ENCODE measurements around the gene ADAD2.
"Not testable (repeated sequence)": the region's sequence is repeated elsewhere in the genome, so short reads cannot be mapped to it uniquely, and the experiment has no call there.

Gene ADAD2

GRCh38 chr16:84215531-84215930, 24.6 kb downstream of the ADAD2 start:
- H3K9me3 ChIP-seq (ENCODE audit: insufficient read depth, low read length), result no peaks in the 10 kb centered on the region
- no peak for TF ChIP-seq YY1 (IDR thresholded peaks at IDR 0.05; ENCODE audit: insufficient read depth, insufficient read length)
- no peak for TF ChIP-seq ZNF274 (IDR thresholded peaks at IDR 0.05; ENCODE audit: low read depth, low read length)
- no peak for TF ChIP-seq SUZ12 (IDR thresholded peaks at IDR 0.05; ENCODE audit: extremely low read depth, insufficient read depth, insufficient read length)
- H3K4me1 ChIP-seq (ENCODE audit: insufficient read depth, insufficient read length), result peaks cover 3% of the 10 kb centered on the region
- no peak overlapping the region for H3K4me3 ChIP-seq (ENCODE audit: insufficient read length, low read depth)
- H3K27me3 ChIP-seq (ENCODE audit: insufficient read depth, insufficient read length), result no peaks in the 10 kb centered on the region
- no peak overlapping the region for H3K9ac ChIP-seq (ENCODE audit: insufficient read length, low read depth)
- H3K36me3 ChIP-seq (ENCODE audit: insufficient read depth, insufficient read length, low read length), result no peaks in the 10 kb centered on the region
- no peak for DNase-seq (ENCODE audit: low read depth, low spot score)

- H3K27me3 ChIP-seq (ENCODE audit: insufficient read depth, insufficient read length); H3K36me3 ChIP-seq (ENCODE audit: insufficient read depth, insufficient read length, low read length); H3K9ac ChIP-seq (ENCODE audit: insufficient read length, low read depth); H3K9me3 ChIP-seq (ENCODE audit: insufficient read depth, low read length); H3K4me3 ChIP-seq (ENCODE audit: insufficient read length, low read depth); DNase-seq (ENCODE audit: low read depth, low spot score); H3K4me1 ChIP-seq (ENCODE audit: insufficient read depth, insufficient read length): not testable (repeated sequence)
These were observed 25.2 kb downstream of the ADAD2 start for GRCh38 chr16:84216144-84216543.

- H3K9ac ChIP-seq (ENCODE audit: insufficient read length, low read depth), result no peak overlapping the region
- no peak for TF ChIP-seq ZNF274 (IDR thresholded peaks at IDR 0.05; ENCODE audit: low read depth, low read length)
- TF ChIP-seq SUZ12 (IDR thresholded peaks at IDR 0.05; ENCODE audit: extremely low read depth, insufficient read depth, insufficient read length), result no peak
- no peak for TF ChIP-seq YY1 (IDR thresholded peaks at IDR 0.05; ENCODE audit: insufficient read depth, insufficient read length)
- no peak for DNase-seq (ENCODE audit: low read depth, low spot score)
These were observed 27.3 kb downstream of the ADAD2 start for GRCh38 chr16:84218176-84218823.

GRCh38 chr16:84218956-84219355, 28.0 kb downstream of the ADAD2 start:
- no peak overlapping the region for H3K9ac ChIP-seq (ENCODE audit: insufficient read length, low read depth)
- H3K36me3 ChIP-seq (ENCODE audit: insufficient read depth, insufficient read length, low read length), result no peaks in the 10 kb centered on the region
- H3K4me1 ChIP-seq (ENCODE audit: insufficient read depth, insufficient read length), result peaks cover 3% of the 10 kb centered on the region
- TF ChIP-seq SUZ12 (IDR thresholded peaks at IDR 0.05; ENCODE audit: extremely low read depth, insufficient read depth, insufficient read length), result no peak
- no peaks in the 10 kb centered on the region for H3K27me3 ChIP-seq (ENCODE audit: insufficient read depth, insufficient read length)
- no peak overlapping the region for H3K4me3 ChIP-seq (ENCODE audit: insufficient read length, low read depth)
- DNase-seq (ENCODE audit: low read depth, low spot score), result peak; percentile 58
- H3K9me3 ChIP-seq (ENCODE audit: insufficient read depth, low read length), result no peaks in the 10 kb centered on the region; the same call in 1 of the 2 replicates

More at GRCh38 chr16:84218176-84218823, 27.3 kb downstream of the ADAD2 start:
- Histone ChIP-seq H3K4me3 (ENCODE audit: insufficient read length, low read depth) (no peak overlapping the region), H3K36me3 (ENCODE audit: insufficient read depth, insufficient read length, low read length) (no peaks in the 10 kb centered on the region), H3K4me1 (ENCODE audit: insufficient read depth, insufficient read length) (peaks cover 3% of the 10 kb centered on the region), H3K9me3 (ENCODE audit: insufficient read depth, low read length) (no peaks in the 10 kb centered on the region; the same call in 1 of the 2 replicates), H3K27me3 (ENCODE audit: insufficient read depth, insufficient read length) (no peaks in the 10 kb centered on the region)

GRCh38 chr16:84220851-84221250, 29.9 kb downstream of the ADAD2 start:
- no peaks in the 10 kb centered on the region; the same call in 1 of the 2 replicates for H3K9me3 ChIP-seq (ENCODE audit: insufficient read depth, low read length)
- H3K4me1 ChIP-seq (ENCODE audit: insufficient read depth, insufficient read length), result peaks cover 5% of the 10 kb centered on the region
- H3K9ac ChIP-seq (ENCODE audit: insufficient read length, low read depth), result no peak overlapping the region
- TF ChIP-seq ZNF274 (IDR thresholded peaks at IDR 0.05; ENCODE audit: low read depth, low read length) (no peak), YY1 (IDR thresholded peaks at IDR 0.05; ENCODE audit: insufficient read depth, insufficient read length) (no peak), SUZ12 (IDR thresholded peaks at IDR 0.05; ENCODE audit: extremely low read depth, insufficient read depth, insufficient read length) (no peak)
- H3K36me3 ChIP-seq (ENCODE audit: insufficient read depth, insufficient read length, low read length), result no peaks in the 10 kb centered on the region
- no peak for DNase-seq (ENCODE audit: low read depth, low spot score)
- no peaks in the 10 kb centered on the region for H3K27me3 ChIP-seq (ENCODE audit: insufficient read depth, insufficient read length)
- no peak overlapping the region for H3K4me3 ChIP-seq (ENCODE audit: insufficient read length, low read depth)

- TF ChIP-seq YY1 (IDR thresholded peaks at IDR 0.05; ENCODE audit: insufficient read depth, insufficient read length), result no peak
- no peak for TF ChIP-seq ZNF274 (IDR thresholded peaks at IDR 0.05; ENCODE audit: low read depth, low read length)
- no peak for TF ChIP-seq SUZ12 (IDR thresholded peaks at IDR 0.05; ENCODE audit: extremely low read depth, insufficient read depth, insufficient read length)
- Histone ChIP-seq H3K9me3 (ENCODE audit: insufficient read depth, low read length) (no peaks in the 10 kb centered on the region; the same call in 1 of the 2 replicates), H3K9ac (ENCODE audit: insufficient read length, low read depth) (no peak overlapping the region), H3K4me3 (ENCODE audit: insufficient read length, low read depth) (no peak overlapping the region), H3K27me3 (ENCODE audit: insufficient read depth, insufficient read length) (no peaks in the 10 kb centered on the region), H3K36me3 (ENCODE audit: insufficient read depth, insufficient read length, low read length) (no peaks in the 10 kb centered on the region), H3K4me1 (ENCODE audit: insufficient read depth, insufficient read length) (peaks cover 10% of the 10 kb centered on the region)
- DNase-seq (ENCODE audit: low read depth, low spot score), result no peak
These were observed 32.5 kb downstream of the ADAD2 start for GRCh38 chr16:84223456-84223855.

- no peak overlapping the region for H3K4me3 ChIP-seq (ENCODE audit: insufficient read length, low read depth)
These were observed 33.6 kb downstream of the ADAD2 start for GRCh38 chr16:84224554-84224953.

More at GRCh38 chr16:84224554-84224953, 33.6 kb downstream of the ADAD2 start:
- Histone ChIP-seq H3K9me3 (ENCODE audit: insufficient read depth, low read length) (no peaks in the 10 kb centered on the region; the same call in 1 of the 2 replicates), H3K9ac (ENCODE audit: insufficient read length, low read depth) (no peak overlapping the region), H3K4me1 (ENCODE audit: insufficient read depth, insufficient read length) (peaks cover 13% of the 10 kb centered on the region), H3K27me3 (ENCODE audit: insufficient read depth, insufficient read length) (no peaks in the 10 kb centered on the region), H3K36me3 (ENCODE audit: insufficient read depth, insufficient read length, low read length) (no peaks in the 10 kb centered on the region)
- no peak for DNase-seq (ENCODE audit: low read depth, low spot score)
- TF ChIP-seq ZNF274 (IDR thresholded peaks at IDR 0.05; ENCODE audit: low read depth, low read length), result no peak
- no peak for TF ChIP-seq SUZ12 (IDR thresholded peaks at IDR 0.05; ENCODE audit: extremely low read depth, insufficient read depth, insufficient read length)
- no peak for TF ChIP-seq YY1 (IDR thresholded peaks at IDR 0.05; ENCODE audit: insufficient read depth, insufficient read length)

All from NT2/D1 (cell line).